Frontal cortex (tissue), 4 donors: Measurements from ENCODE around the gene GBE1. TPM values are rescaled to one million over a fixed set of nuclear protein-coding genes. Genes with fewer than 3 reads are reported as not detected.
A peak's percentile ranks its signal among the peaks of the same experiment; 100 is the strongest.

Source experiments
- DNase-seq, 2 donors: peaks; one replicate each; pipeline ENCODE4 v3.0.0; 2012; ENCODE audit warnings: low spot score in 2 of 2
- FAIRE-seq: peaks from 2 replicates; lab custom pipeline; 2012; peaks lifted over from hg19 to GRCh38; lab: Jason Lieb, UNC
- total RNA-seq: library from RNA; depleted of rRNA; stranded (reverse); fragments of >200 nt; gene quantifications from one replicate; pipeline ENCODE4 v1.2.3, GENCODE V29; 2014
- donor health status: control.
- donor health status: control.
- donor health status: control.

Gene GBE1
- total RNA-seq, 1 donor from 2014 or later = 24.1 TPM

DNA sequence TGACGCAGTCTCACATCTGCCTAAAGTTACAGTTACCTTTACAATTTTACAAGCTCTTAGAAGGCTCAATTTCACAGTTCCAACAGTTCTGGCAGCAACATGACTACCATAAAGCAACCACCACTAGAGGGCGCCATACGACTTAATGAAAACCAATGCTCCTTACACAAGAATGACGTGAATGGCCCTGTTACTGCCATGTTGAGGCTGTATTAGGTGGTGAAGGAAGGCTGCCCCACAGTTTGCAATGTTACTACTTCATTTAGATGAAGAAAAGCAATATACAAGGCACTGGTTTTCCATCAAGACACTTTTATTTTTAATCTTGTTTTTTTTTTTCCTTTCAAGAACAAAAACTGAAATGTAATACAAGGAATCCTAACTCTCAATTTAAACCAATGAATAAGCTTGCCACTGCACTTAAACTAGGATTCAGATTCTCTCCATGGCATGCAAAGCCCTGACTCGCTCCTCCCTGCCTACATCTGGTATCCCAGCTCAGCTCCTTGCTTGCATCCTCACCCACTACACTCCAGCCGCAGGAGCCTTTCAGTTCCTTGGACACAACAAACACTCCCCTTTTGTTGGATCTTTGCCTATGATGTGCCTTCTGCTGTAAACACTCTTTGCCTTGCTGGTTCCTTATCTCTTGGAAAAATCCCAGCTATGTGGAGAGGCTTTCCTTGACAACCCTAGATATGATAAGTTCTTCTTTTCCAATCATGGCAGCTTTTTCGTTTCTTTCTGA, 270.7 kb downstream of the GBE1 start:
- DNase-seq (peak in 1 of 2 donors; percentile 12), FAIRE-seq (no peak)

- DNase-seq (no peak), FAIRE-seq (no peak)
Measured at GRCh38 chr3:81485444-81485865, 276.0 kb downstream of the GBE1 start.

DNA sequence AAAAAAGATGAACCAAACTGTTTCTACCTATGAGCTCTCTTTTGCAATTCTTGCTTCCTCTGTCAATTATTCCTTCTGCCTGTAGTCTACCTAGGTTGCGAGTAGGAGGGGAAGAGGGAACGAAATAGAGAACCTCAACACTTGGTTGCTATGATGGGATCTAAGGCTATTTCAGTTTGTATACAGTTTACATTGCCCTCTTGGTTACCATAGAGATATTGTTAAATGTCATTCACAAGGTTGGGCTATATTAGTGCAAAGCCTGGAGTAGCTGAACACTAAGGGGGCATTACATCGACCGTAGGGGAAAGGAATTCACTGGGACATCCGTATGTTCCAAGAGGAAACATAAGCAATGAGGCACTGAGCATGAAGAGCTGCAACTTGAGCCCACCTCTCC, 276.9 kb downstream of the GBE1 start:
- no peak for DNase-seq
- no peak for FAIRE-seq

DNA sequence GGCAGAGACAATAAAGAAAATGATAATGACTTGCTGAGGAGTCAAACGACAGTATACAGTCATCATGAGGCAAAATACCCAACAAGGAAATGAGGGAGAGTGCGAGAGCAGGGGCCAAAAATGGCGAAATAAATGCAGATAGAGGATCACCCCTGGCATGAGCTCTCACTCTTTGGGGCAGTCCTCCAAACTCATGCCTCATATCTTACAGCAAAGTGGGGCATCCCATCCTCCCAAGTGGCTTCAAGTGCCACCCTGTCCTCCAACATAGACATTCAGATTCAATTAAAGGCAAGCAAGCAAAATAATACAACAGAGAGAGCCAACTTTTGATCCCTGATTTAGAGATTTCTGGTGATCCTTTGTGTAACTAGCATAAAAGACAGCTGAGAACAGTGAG, 278.4 kb downstream of the GBE1 start:
- FAIRE-seq = no peak
- no peak for DNase-seq

DNA sequence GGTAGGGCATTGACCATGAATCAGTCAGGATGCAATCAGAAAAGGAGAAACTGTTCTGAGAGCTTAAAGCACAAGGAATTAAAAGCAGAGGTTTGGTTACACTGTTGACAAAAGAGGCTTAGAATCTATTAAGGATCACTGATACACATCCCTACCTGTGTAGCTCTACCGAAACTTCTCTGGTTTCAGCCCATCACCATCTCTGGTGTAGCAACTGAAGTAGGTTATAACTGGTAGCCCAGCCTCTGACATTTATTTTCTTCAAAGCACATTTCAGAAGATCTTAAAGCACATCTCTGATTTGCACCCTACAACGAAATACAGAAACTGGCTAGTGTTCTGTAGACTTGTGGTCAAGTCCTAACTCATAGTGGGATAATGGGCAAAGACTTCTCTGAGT, 283.7 kb downstream of the GBE1 start:
- DNase-seq (no peak), FAIRE-seq (no peak)

- no peak for FAIRE-seq
- no peak for DNase-seq
Measured at GRCh38 chr3:81476692-81477091, 284.8 kb downstream of the GBE1 start.

DNA sequence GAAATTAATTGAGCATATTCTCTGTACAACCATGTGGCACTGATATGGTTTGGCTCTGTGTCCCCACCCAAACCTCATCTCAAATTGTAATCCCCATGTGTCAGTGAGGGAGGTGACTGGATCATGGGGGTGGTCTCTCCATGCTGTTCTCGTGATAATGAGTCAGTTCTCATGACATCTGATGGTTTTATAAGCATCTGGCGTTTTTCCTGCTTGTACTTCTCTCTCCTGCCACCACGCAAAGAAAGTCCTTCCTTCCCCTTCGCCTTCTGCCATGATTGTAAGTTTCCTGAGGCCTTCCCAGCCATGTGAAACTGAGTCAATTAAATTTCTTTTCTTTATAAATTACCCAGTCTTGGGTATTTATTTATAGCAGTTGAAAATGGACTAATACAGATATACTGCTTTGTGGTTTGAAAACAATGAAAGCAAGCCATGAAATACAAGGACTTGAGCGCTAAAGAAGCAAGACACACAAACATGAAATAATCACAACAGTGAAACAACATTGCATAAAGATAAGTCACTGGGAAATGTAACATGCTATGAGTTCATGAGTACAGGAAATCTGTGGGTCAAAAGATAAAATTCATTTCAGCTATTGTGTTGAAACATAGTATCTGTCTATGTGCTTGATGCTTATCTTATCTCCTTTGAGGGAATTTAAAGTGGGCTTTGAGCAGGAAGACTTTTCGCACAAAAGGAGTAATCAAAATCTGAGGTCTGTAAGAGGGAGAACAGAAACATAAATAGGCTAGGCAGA, 288.7 kb downstream of the GBE1 start:
- DNase-seq = no peak

GRCh38 chr3:81470524-81471278, 290.7 kb downstream of the GBE1 start:
- no peak for FAIRE-seq
- DNase-seq = no peak

More for the DNA sequence above, 288.7 kb downstream of the GBE1 start:
- no peak for FAIRE-seq

- FAIRE-seq = no peak
- DNase-seq = no peak
Measured at GRCh38 chr3:81468391-81468790, 293.1 kb downstream of the GBE1 start.

- no peak for FAIRE-seq
- no peak for DNase-seq
Measured at GRCh38 chr3:81466201-81466560, 295.3 kb downstream of the GBE1 start.

DNA sequence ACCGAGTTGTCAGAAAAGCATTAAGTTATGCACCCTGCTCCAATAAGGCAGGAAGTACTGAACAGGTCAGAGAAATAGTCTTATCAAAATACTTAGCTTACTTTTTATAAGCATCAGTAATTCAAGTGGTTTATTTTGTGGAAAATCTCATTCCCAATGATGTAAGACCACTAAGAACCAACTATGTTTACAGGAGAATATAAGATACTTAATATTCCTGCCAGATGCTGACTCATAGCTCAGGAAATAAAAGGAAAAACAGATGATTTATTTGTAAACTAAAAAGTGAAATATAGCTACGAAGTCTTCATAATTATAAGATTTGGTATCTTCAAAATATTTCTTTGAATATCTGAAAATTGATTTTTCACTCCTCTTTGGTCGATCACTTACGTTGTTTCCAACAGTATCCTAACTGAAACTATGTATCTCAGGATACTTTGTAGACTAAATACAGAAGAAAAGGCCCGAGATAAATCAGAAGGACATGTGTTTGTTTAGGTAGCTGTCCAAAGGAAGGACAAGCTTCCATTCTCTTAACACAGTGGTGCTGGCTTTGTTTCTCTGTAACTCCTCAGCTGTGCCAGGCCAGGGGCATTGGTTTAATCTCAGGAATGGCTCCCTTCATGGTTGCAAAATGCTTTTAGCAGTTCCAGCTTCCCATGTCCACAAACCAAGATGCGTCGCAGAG, 295.8 kb downstream of the GBE1 start:
- FAIRE-seq (no peak), DNase-seq (no peak)

- FAIRE-seq (no peak), DNase-seq (no peak)
Measured at GRCh38 chr3:81463781-81464180, 297.7 kb downstream of the GBE1 start.

DNA sequence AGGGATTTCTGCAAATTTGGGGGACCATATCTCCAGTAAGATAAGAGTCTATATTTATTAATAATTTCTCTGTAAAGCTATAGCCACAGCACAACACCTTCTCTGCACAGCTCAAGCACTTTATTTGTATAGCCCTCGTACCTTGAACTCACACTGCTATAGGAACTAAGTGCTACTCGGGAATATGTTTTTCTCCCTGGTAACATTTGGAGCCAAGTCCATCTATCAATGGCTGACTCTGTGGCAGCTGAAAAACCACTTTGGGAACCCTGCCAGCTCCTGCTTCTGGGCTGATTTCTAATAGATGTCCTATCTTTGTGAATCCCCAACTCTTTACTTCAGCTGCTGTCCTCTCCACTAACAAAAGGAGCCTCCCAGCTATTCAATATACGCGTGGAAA, 298.5 kb downstream of the GBE1 start:
- FAIRE-seq (no peak), DNase-seq (no peak)

GRCh38 chr3:81459733-81460132, 301.7 kb downstream of the GBE1 start:
- no peak for DNase-seq
- FAIRE-seq = no peak

- no peak for FAIRE-seq
Measured at GRCh38 chr3:81452418-81452817, 309.0 kb downstream of the GBE1 start.

GRCh38 chr3:81451611-81452010, 309.8 kb downstream of the GBE1 start:
- no peak for DNase-seq

More at GRCh38 chr3:81452418-81452817, 309.0 kb downstream of the GBE1 start:
- no peak for DNase-seq

DNA sequence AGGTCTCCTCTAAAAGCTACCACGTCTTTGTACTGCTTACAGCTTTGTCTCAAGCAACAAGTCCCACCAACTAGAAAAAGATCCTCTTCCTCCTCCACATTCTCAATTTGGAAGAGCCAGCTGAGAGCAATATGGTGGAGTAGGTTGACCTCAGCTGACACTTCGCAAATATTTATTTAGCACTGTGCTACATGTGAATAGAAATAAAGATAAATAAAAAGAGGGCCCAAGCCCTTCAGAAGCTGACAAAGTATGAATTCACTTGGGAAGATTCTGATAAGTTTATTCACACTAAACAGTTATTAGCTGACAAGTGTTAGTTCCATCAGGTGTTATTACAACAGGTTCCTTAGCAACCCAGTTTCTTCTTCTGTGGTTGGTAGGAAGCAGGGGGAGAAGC, 310.3 kb downstream of the GBE1 start:
- FAIRE-seq (no peak), DNase-seq (no peak)

More at GRCh38 chr3:81451611-81452010, 309.8 kb downstream of the GBE1 start:
- FAIRE-seq = no peak

DNA sequence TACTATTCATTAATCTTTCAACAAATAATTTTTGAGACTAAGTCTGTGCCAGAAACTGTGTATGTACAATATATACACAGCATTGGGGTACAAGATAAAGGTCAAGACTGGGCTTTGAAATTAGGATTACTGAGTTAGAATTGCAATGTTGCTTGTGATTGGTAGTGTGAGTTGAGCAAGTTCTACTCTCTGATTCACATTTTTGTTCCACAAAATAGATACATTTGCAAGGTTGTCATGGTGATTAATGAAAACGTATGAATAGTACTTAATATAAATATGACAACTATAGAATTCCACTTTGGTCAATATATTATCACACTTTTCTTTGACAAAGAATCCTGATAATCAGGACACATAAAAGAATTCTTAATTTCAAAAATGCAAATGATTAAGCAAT, 314.6 kb downstream of the GBE1 start:
- no peak for FAIRE-seq
- no peak for DNase-seq

DNA sequence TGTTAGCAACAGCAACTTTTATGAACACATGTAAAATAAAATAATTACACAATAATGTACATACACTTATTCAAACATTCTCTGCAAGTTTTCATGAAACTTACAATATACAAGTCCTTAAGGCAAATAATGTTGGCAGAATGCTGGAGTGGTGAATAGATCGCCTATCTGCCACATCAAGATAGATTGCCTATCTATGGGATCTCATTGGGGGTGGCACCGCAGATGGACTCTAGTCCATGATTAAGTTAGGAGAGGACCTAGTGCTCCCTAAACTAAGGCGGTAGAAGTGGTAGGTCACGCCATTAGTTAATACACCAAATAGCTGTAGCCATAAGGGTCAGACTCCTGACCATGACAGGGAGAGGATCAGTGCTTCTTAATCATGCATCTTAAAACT, 315.7 kb downstream of the GBE1 start:
- DNase-seq (no peak), FAIRE-seq (no peak)

DNA sequence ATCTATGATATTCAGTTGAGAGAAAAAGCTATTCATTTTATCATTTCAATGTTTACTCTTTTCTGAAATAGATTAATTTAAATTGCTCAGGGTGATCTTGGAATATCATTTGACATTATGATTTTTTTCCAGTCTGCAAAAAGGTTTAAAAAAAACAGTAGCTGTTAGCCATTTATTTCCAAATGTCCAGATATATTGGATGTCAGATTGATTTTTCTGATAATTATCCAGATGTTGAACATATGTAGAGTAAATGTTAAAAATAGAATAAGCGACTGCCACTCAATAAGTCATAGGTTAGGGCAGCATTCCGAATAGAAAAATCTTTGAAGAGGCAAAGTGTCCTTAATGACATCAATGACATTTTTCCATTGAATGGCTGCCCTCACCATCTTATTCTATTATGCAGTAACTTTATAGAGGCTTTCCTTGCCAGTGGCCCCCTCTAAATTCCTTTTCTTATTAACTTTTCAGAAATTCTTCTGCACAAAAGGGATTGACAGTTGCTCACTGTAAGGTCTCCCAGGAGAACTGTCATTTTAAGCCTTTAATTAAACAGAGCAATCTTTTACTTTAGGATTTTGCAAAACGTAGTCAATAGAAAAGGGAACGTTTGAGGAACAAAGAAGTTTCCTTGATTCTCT, 316.5 kb downstream of the GBE1 start:
- DNase-seq (no peak), FAIRE-seq (no peak)
